ENCODE measurements around the gene OSBPL5. TPM values are rescaled to one million over a fixed set of nuclear protein-coding genes. Genes with fewer than 3 reads are reported as not detected.
A peak's percentile ranks its signal among the peaks of the same experiment; 100 is the strongest.

Gene OSBPL5
- total RNA-seq, 1 donor from 2014 or later, result 115 TPM

DNA sequence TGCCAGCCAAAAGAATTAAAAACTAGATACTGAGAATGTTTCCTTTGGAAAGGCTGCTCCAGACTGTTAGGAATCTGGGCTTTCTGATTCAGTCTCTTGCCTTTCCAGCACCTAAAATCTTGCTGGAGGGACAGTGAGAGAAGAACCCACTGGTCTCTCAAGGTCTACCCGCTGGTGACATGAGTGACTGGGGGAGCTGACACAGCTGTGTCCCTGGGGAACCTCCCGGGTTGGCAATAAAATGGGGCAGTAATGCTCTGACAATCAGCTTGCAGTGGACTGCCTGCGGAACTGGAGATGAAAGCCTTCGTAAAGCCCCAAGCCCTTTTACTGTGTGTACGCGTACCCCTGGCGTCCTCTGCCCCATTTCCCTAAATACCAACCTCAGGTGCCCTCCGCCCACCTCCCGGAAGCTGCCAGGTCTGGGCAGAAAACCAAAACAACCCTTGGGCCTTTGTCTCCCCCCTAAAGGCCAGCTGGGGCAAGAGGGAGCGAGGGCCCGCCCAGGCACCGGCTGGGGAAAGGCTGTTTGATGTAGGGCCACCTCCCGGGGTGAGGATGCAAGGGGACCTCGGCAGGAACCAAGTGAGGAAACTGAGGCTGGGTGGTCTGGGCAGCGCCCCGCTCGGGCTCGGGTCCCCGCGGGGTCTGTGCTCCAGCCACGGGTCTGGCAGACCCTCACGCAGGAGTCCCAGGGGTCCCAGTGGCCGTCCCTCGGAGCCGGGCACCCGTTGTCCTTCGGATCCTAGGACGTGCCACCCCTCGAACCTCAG lies 108.6 kb downstream of the OSBPL5 start:
- no peaks in the 10 kb centered on the region for H3K27me3 Mint-ChIP-seq (ENCODE audit: unreplicated experiment)
- H3K36me3 Mint-ChIP-seq (ENCODE audit: unreplicated experiment), result no peaks in the 10 kb centered on the region
- DNase-seq, result no peak
- H3K9me3 Mint-ChIP-seq (ENCODE audit: unreplicated experiment), result peaks cover 3% of the 10 kb centered on the region
- TF ChIP-seq, protein P1, sequence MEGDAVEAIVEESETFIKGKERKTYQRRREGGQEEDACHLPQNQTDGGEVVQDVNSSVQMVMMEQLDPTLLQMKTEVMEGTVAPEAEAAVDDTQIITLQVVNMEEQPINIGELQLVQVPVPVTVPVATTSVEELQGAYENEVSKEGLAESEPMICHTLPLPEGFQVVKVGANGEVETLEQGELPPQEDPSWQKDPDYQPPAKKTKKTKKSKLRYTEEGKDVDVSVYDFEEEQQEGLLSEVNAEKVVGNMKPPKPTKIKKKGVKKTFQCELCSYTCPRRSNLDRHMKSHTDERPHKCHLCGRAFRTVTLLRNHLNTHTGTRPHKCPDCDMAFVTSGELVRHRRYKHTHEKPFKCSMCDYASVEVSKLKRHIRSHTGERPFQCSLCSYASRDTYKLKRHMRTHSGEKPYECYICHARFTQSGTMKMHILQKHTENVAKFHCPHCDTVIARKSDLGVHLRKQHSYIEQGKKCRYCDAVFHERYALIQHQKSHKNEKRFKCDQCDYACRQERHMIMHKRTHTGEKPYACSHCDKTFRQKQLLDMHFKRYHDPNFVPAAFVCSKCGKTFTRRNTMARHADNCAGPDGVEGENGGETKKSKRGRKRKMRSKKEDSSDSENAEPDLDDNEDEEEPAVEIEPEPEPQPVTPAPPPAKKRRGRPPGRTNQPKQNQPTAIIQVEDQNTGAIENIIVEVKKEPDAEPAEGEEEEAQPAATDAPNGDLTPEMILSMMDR (IDR thresholded peaks at IDR 0.05; ENCODE audit: partially characterized antibody, unreplicated experiment), result no peak
- H3K4me3 Mint-ChIP-seq (ENCODE audit: unreplicated experiment), result peak overlapping the region; percentile 92
- H3K27ac Mint-ChIP-seq (ENCODE audit: unreplicated experiment), result peak overlapping the region; percentile 91
- H3K4me1 Mint-ChIP-seq (ENCODE audit: low read depth, unreplicated experiment), result peaks cover 24% of the 10 kb centered on the region

DNA sequence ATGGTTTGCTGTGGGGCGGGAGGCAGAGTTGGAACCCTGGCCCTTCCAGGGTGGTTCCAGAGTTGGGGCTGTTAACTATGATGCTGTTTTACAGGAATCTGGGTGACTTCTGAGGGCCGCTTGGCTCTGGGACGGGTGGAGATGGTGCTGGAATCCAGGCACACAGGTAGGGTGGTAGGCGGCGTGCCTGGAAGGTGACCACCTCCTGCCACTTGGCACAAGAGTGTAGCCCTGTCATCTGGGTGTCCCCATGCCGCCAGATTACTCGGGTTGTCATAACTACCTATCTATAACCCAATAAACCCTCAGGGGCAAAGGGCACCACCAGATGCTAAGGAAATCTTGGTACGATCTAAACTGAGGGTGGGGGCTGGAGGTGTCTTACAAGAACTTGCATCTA lies 109.2 kb downstream of the OSBPL5 start:
- peak overlapping the region; percentile 92 for H3K4me3 Mint-ChIP-seq (ENCODE audit: unreplicated experiment)
- H3K4me1 Mint-ChIP-seq (ENCODE audit: low read depth, unreplicated experiment), result peaks cover 29% of the 10 kb centered on the region
- H3K9me3 Mint-ChIP-seq (ENCODE audit: unreplicated experiment), result peaks cover 3% of the 10 kb centered on the region
- TF ChIP-seq, protein P1 (IDR thresholded peaks at IDR 0.05; ENCODE audit: partially characterized antibody, unreplicated experiment), result no peak
- H3K27me3 Mint-ChIP-seq (ENCODE audit: unreplicated experiment), result no peaks in the 10 kb centered on the region
- H3K36me3 Mint-ChIP-seq (ENCODE audit: unreplicated experiment), result no peaks in the 10 kb centered on the region
- peak overlapping the region; percentile 85 for H3K27ac Mint-ChIP-seq (ENCODE audit: unreplicated experiment)
- no peak for DNase-seq

DNA sequence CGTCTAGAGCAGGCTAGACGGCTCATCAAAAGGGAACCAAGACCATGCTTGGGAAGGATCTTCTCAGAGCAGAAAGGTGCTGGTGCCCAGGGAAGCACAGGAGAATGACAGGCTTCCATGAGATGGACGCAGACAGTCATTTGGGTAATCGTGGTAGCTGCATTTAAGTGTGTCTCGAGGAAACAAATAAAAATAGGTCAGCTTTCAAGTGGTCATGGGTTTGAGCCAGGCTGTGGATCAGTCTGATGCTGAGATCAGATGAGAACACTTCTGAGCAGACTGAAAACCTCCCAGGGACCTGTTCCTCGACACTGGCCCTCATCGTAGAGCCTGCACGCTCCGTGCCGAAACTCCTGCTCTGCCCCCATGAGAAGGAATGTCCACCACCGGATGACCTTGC lies 112.5 kb downstream of the OSBPL5 start:
- H3K27me3 Mint-ChIP-seq (ENCODE audit: unreplicated experiment), result peaks cover 2% of the 10 kb centered on the region
- peak overlapping the region; percentile 13 for H3K27ac Mint-ChIP-seq (ENCODE audit: unreplicated experiment)
- H3K4me1 Mint-ChIP-seq (ENCODE audit: low read depth, unreplicated experiment), result peaks cover 41% of the 10 kb centered on the region
- no peak for DNase-seq
- H3K4me3 Mint-ChIP-seq (ENCODE audit: unreplicated experiment), result peak overlapping the region; percentile 74
- no peaks in the 10 kb centered on the region for H3K36me3 Mint-ChIP-seq (ENCODE audit: unreplicated experiment)
- peaks cover under 1% of the 10 kb centered on the region for H3K9me3 Mint-ChIP-seq (ENCODE audit: unreplicated experiment)
- TF ChIP-seq, protein P1 (IDR thresholded peaks at IDR 0.05; ENCODE audit: partially characterized antibody, unreplicated experiment), result no peak

DNA sequence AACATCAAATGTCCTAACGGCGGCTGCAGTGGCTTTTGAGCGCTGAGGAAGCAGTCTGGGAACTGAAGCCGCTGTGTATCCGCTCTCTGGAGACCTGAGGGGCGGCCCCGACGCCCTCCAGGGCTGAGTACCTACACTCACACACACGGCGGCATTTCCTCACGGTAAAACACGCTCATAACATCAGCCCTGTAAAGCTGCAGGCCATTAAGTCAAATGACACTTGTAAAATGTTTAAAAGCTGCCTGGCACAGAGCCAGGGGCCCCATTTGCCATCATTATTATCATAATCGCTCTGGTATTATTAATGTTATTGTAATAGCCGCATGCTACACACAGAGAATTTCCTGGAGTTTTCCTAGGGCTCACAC lies 113.0 kb downstream of the OSBPL5 start:
- Mint-ChIP-seq H3K4me3 (ENCODE audit: unreplicated experiment) (peak overlapping the region; percentile 63), H3K9me3 (ENCODE audit: unreplicated experiment) (no peaks in the 10 kb centered on the region), H3K36me3 (ENCODE audit: unreplicated experiment) (no peaks in the 10 kb centered on the region), H3K27ac (ENCODE audit: unreplicated experiment) (no peak overlapping the region), H3K4me1 (ENCODE audit: low read depth, unreplicated experiment) (peaks cover 41% of the 10 kb centered on the region), H3K27me3 (ENCODE audit: unreplicated experiment) (peaks cover 2% of the 10 kb centered on the region)
- TF ChIP-seq, protein P1 (IDR thresholded peaks at IDR 0.05; ENCODE audit: partially characterized antibody, unreplicated experiment), result no peak
- peak; percentile 34 for DNase-seq
